Measurements from ENCODE around the gene MAP7D1. TPM values are rescaled to one million over a fixed set of nuclear protein-coding genes. Genes with fewer than 3 reads are reported as not detected.
A peak's percentile ranks its signal among the peaks of the same experiment; 100 is the strongest.
"Not testable (repeated sequence)": the region's sequence is repeated elsewhere in the genome, so short reads cannot be mapped to it uniquely, and the experiment has no call there.

The MAP7D1 gene
- total RNA-seq, 1 donor, result 105 TPM

DNA sequence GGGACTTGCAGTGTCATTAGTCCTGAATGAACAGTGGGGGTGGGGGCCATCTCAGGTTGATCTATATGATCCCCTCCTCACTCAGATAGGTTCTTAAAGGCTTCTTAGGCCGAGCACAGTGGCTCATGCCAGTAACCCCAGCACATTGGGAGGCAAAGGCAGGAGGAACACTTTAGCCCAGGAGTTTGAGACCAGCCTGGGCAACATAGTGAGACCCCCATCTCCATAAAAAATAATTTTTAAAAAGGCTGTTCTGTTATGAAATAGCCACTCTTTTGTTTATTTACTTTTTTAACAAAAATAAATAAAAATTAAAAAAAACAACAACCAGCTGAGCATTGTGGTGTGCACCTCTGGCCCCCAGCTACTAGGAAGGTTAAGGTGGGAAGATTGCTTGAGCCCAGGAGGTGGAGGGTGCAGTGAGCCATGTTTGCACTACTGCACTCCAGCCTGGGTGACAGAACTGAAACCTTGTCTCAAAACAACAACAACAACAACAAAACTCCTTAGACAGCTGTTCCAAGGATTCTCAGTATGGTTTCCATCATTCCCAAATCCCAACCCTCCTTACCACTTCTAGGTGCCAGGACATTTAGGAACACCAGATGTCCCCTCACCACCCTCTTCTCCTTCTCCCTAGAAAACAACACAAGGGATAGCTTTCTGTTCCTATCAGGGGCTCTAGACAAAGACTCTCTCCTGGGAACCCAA lies 4.7 kb upstream of the MAP7D1 start:
- DNase-seq (ENCODE audit: low read depth in 2 of 3, low spot score in 2 of 3), result no peak

- peak in 1 of 3 donors; percentile 48 for DNase-seq (ENCODE audit: low read depth in 2 of 3, low spot score in 2 of 3)
Observed at GRCh38 chr1:36151845-36152203, 4.1 kb upstream of the MAP7D1 start.

DNA sequence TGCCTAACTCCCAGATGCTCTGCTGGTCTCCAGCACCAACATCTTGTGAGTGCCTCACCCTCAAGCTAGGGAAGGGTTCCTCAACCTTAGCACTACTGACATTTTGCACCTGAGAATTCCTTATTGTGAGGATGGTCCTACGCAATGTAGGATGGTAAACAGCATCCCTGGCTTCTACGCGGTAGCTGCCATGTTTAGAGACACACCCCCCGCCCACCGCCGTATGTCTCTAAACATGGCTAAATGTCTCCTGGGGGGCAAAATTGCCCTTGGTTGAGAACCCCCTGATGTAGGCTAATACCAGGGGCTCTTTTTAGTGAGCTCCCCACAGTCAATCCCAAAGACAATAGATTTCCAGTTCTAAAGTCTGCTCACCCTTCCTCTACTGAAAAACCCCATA lies 2.5 kb upstream of the MAP7D1 start:
- no peak for DNase-seq (ENCODE audit: low read depth in 2 of 3, low spot score in 2 of 3)

GRCh38 chr1:36154335-36154734 lies 1.6 kb upstream of the MAP7D1 start:
- no peak for DNase-seq (ENCODE audit: low read depth in 2 of 3, low spot score in 2 of 3)

- DNase-seq (ENCODE audit: low read depth in 2 of 3, low spot score in 2 of 3), result no peak
Observed at GRCh38 chr1:36154765-36155407, 1.1 kb upstream of the MAP7D1 start.

DNA sequence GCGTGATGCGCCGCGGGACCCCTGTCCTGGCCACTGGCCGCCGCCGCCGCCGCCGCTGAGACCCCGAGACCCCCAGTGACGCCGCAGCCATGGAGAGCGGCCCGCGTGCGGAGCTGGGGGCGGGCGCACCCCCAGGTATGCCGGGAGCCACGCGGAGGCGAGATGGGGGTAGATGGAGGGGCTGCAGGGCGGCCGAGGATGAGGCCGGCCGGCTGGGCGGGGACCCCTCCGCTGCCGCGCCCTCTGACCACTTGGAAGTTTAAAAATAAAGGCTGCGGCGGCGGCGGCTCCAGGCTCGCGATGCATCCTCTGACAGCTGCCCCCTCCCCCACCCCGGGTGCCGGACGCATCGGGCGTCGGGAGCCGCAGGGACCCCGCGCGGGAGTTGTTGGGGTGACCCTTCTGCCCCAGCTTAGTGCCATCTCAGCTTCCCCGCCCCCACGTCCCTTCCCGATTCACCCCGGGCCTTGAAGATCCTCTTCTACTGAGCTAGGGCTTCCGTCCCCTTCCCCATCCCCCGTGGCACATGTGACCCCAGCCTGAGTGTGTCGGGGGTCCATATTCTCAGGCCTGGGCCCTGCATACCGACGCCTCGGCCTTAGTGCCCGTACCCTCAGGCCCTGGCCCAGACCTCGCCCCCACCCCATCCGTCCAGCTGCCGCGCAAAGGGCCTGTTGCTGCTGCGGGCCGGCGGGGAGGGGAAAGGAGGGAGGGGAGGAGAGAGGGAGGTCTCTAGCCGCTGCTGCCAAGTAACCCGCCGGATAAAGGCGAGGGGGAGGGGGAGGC lies 562 bp downstream of the MAP7D1 start:
- peak in 1 of 3 donors; percentile 62 for DNase-seq (ENCODE audit: low read depth in 2 of 3, low spot score in 2 of 3)

GRCh38 chr1:36157115-36157903 lies 1.3 kb downstream of the MAP7D1 start:
- no peak for DNase-seq (ENCODE audit: low read depth in 2 of 3, low spot score in 2 of 3)

GRCh38 chr1:36157973-36158826 lies 2.2 kb downstream of the MAP7D1 start:
- no peak for DNase-seq (ENCODE audit: low read depth in 2 of 3, low spot score in 2 of 3)

DNA sequence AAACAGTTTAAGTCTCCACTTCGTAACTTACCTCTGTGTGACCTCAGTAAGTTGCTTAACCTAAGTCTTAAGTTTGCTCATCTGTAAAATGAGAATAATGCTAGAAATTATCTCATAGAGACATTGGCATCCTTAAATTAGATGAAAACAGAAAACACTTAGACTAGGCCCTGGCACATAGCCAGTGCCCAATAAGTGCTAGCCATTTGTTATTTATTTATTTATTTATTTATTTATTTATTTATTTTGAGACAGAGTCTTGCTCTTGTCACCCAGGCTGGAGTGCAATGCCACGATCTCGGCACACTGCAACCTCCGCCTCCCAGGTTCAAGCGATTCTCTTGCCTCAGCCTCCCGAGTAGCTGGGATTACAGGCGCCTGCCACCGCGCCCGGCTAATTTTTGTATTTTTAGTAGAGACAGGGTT lies 2.9 kb downstream of the MAP7D1 start:
- DNase-seq (ENCODE audit: low read depth in 2 of 3, low spot score in 2 of 3), result not testable (repeated sequence)

DNA sequence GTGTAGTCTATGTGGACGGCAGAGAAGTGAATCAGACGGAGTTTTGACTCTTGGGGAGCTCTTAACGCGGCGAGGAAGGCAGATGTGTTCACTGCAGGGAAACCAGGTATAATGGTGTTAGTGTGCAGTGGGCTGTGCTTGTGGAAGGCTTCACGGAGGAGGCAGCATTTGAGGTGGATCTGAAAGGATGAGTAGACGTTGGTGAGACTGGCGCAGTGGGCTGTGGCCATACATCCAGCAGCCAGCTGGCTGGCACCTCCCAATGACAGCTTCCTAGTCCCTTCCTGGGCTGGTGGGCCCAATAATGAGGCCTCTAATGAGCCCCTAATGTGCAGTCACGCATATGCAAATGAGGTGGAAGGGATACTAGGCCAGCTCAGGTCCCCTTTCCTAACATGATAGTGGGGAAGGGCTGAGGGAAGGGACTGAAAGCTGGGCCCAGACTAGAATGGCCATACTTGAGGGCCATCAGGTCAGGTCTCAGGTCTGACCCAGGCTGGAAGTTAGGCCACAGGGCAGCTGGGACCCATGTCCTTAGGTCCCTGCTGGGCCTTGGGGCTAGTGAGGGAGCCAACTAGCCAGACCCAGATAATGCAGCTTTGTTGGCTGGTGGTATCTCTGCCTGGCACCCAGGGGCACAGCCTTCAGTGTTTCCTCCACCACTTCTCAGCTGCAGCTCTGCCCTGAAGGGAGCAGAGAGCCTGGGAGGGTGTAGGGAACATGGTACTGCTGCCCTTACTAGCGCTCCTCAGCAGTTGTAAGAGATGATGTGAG lies 3.8 kb downstream of the MAP7D1 start:
- DNase-seq (ENCODE audit: low read depth in 2 of 3, low spot score in 2 of 3), result no peak

DNA sequence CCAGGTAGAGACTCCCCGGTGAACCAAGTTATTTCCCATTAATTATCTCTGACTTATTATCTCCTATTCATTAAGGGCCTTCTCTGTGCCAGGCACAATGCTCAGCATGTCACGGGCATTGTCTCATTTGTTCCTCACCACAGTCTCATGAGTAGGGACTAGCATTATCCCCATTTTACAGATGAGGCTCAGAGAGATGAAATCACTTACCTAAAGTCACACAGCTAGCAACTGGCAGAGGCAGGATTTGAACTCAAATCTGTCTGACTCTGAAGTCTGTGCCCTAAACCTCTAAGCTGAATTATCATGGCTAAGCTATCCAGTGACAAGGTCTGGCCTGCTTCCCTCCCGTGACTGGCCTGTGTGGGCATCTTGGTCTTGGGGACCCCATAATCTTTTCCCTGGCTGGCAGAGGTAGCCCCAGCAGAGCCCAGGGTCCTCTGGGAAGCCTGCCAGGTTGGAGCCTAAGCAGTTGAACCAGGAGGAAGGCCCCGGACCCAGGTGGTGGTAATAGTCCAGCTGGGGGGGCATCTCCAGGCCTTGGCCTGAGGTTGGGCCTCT lies 4.5 kb downstream of the MAP7D1 start:
- peak in 1 of 3 donors; percentile 7 for DNase-seq (ENCODE audit: low read depth in 2 of 3, low spot score in 2 of 3)

DNA sequence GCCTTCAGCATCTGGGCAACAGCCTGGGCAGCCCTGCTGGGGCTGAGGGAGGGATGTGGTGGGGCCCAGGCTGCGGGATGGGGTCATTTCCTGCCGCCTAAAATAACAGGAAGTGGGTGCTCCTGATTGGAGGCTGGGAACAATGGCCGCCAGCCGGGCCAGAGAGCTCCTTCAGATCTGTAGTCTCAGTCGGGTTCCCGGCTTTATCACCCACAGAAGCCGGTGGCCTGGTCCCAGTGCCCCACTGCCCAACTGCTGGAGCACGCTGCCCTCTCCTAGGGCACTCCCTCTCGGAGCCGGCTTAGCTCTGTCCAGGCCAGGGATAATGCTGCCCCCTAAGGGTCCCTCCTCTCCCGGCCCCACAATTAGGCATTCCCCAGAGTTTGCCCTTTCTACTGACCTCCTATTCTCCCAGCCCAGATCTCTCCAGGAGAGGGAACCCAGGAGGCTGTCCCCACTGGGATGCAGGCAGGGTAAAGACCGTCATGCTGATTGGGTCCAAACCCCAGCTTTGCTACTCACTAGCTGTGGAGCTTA lies 5.1 kb downstream of the MAP7D1 start:
- DNase-seq (ENCODE audit: low read depth in 2 of 3, low spot score in 2 of 3), result peak in 2 of 3 donors; percentile 72 to 84

DNA sequence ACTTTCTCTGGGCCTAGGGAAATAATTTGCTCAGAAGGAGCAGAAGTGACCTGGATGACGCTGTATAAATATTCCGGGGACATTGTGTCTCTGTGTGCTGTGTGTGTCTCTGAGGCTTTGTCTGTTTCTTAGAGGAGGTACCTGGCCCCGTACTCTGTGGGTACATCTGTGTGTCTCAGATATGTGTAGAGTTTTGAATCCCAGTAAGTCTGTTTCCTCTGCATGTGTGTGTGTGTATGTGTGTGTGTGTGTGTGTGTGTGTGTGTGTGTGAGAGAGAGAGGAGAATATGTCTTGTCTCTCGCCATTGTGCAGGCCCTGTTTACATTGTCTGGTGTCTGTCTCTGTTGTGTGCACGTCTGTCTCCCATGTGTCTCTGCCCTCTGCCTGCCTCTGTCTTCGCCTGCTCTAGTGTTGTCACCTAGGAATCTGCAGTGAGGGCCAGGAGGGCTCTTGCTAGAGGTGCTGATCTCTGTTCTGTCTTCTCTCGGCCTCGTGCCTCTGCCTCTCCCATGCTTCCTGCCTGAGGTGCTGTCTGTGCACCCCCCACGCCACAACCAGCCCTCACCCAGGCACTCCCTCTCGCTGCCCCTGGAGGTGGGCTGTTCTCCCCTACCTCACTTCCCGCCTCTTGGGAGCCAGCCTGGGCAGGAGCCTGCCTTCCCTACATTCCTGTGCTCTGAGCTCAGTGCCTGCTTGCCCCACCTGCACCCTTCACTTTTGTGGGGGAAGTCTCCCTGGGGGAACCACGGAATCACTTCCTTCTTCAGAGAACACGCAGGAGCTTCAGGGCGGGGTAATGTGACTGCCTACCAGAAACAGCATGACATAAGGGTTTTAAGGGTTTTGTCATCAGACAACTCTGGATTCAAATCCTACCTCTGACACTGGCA lies 5.9 kb downstream of the MAP7D1 start:
- peak in 1 of 3 donors; percentile 52 for DNase-seq (ENCODE audit: low read depth in 2 of 3, low spot score in 2 of 3)

- DNase-seq (ENCODE audit: low read depth in 2 of 3, low spot score in 2 of 3), result no peak
Observed at GRCh38 chr1:36162680-36163239, 6.8 kb downstream of the MAP7D1 start.

GRCh38 chr1:36163426-36163825 lies 7.5 kb downstream of the MAP7D1 start:
- no peak for DNase-seq (ENCODE audit: low read depth in 2 of 3, low spot score in 2 of 3)

- DNase-seq (ENCODE audit: low read depth in 2 of 3, low spot score in 2 of 3), result no peak
Observed at GRCh38 chr1:36164361-36164760, 8.4 kb downstream of the MAP7D1 start.

DNA sequence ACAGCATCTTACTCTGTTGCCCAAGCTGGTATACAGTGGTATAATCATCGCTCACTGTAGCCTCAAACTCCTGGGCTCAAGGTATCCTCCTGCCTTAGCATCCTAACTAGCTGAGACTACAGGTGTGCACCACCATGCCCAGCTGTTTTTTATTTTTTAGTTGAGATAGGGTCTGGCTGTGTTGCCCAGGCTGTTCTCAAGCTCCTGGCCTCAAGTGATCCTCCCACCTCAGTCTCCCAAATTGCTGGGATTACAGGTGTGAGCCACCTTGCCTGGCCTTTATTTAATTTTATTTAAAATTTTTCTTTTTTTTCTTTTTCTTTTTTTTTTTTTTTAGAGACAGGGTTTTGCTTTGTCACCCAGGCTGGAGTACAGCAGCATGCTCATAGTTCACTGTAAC lies 9.2 kb downstream of the MAP7D1 start:
- no peak for DNase-seq (ENCODE audit: low read depth in 2 of 3, low spot score in 2 of 3)
